SK-N-SH (cell line): ENCODE measurements around the gene ELN. TPM values are rescaled to one million over a fixed set of nuclear protein-coding genes. Genes with fewer than 3 reads are reported as not detected.

ENCODE experiments used
- CTCF ChIA-PET: fragments of 300-600, 350-600 bp; formaldehyde crosslinking; extraction: SDS; loops from one replicate; lab custom pipeline; 2021; lab: Yijun Ruan, JAX
- POLR2A ChIA-PET: fragments of 350-600 bp; sonication (Branson Sonifier 250); formaldehyde crosslinking; extraction: SDS; loops from one replicate; lab custom pipeline; 2020; ENCODE audit warnings: antibody characterized with exemption, inconsistent platforms; lab: Yijun Ruan, JAX
- DNase-seq: peaks from one replicate; pipeline ENCODE4 v3.0.0; 2012
- H2AFZ ChIP-seq: fragments of 200-600 bp; sonication (generic); 2 replicates; pipeline ENCODE4 v1.8.1; 2016; ENCODE audit warnings: antibody characterized with exemption, mild to moderate bottlenecking, low read depth
- H3F3A ChIP-seq: fragments of 200-600 bp; sonication (generic); replicated peaks from 2 replicates; pipeline ENCODE3; 2016; ENCODE audit warnings: antibody characterized with exemption, mild to moderate bottlenecking; ENCODE audit not compliant: insufficient read depth
- H3K27ac ChIP-seq, 2 experiments: fragments of 200-500 bp in 1 of 2; fragments of 200-600 bp in 1 of 2; sonication (Bioruptor generic) in 1 of 2; sonication (generic), shearing (Covaris generic) in 1 of 2; 2 replicates each; pipeline versions ENCODE4 v1.5.1 to v1.6.1; 2014 to 2016; ENCODE audit warnings: low read depth in 2 of 2, inconsistent platforms in 1 of 2, low read length in 1 of 2, mild to moderate bottlenecking in 1 of 2, mixed read lengths in 1 of 2
- H3K27me3 ChIP-seq: fragments of 200-600 bp; sonication (generic), shearing (Covaris generic); 2 replicates; pipeline ENCODE4 v1.6.1; 2016; ENCODE audit warnings: mixed run types; ENCODE audit not compliant: insufficient read depth
- H3K36me3 ChIP-seq, 2 experiments: fragments of 200-500 bp in 1 of 2; fragments of 200-600 bp in 1 of 2; sonication (Bioruptor generic) in 1 of 2; sonication (generic) in 1 of 2; replicated peaks in 1 of 2; 2 replicates each; pipeline versions ENCODE3 to v1.5.1; 2014 to 2016; ENCODE audit warnings: low read length in 1 of 2, mild to moderate bottlenecking in 1 of 2; ENCODE audit not compliant: insufficient read depth in 2 of 2, control insufficient read depth in 1 of 2
- H3K4me1 ChIP-seq, 2 experiments: fragments of 200-500 bp in 1 of 2; fragments of 200-600 bp in 1 of 2; sonication (Bioruptor generic) in 1 of 2; sonication (generic), shearing (Covaris generic) in 1 of 2; 2 replicates each; pipeline versions ENCODE4 v1.5.1 to v1.6.1; 2014 to 2016; ENCODE audit warnings: low read depth in 1 of 2, low read length in 1 of 2, mixed run types in 1 of 2; ENCODE audit not compliant: insufficient read depth in 2 of 2, control insufficient read depth in 1 of 2
- H3K4me2 ChIP-seq: fragments of 200-600 bp; sonication (generic), shearing (Covaris generic); 2 replicates; pipeline ENCODE4 v1.6.1; 2017; ENCODE audit warnings: mixed run types
- H3K4me3 ChIP-seq, 2 experiments: fragments of 200-500 bp in 1 of 2; fragments of 200-600 bp in 1 of 2; sonication (Bioruptor generic) in 1 of 2; sonication (generic), shearing (Covaris generic) in 1 of 2; 2 replicates each; pipeline versions ENCODE4 v1.5.1 to v1.8.1; 2014 to 2016; ENCODE audit warnings: low read depth in 2 of 2, inconsistent platforms in 1 of 2, low read length in 1 of 2, mild to moderate bottlenecking in 1 of 2, mixed read lengths in 1 of 2, moderate library complexity in 1 of 2
- H3K79me2 ChIP-seq: fragments of 200-600 bp; sonication (generic); 2 replicates; pipeline ENCODE4 v1.8.1; 2017; ENCODE audit warnings: mild to moderate bottlenecking; ENCODE audit not compliant: insufficient read depth
- H3K9ac ChIP-seq: fragments of 200-600 bp; sonication (generic); 2 replicates; pipeline ENCODE4 v1.6.1; 2017; ENCODE audit warnings: mixed run types
- H3K9me2 ChIP-seq: fragments of 200-600 bp; sonication (generic); 2 replicates; pipeline ENCODE4 v1.6.1; 2017; ENCODE audit warnings: mixed run types
- H3K9me3 ChIP-seq: fragments of 200-600 bp; sonication (generic); 2 replicates; pipeline ENCODE4 v1.6.1; 2017; ENCODE audit warnings: mixed run types, mild to moderate bottlenecking, moderate library complexity
- H4K20me1 ChIP-seq: fragments of 200-600 bp; sonication (generic); 2 replicates; pipeline ENCODE4 v1.6.1; 2017; ENCODE audit warnings: mild to moderate bottlenecking, mixed run types; ENCODE audit not compliant: insufficient read depth
- CHD2 ChIP-seq: fragments of 150-350 bp; IDR thresholded peaks from 2 replicates; pipeline ENCODE4 v1.6.1; 2018; ENCODE audit warnings: low read length; ENCODE audit not compliant: partially characterized antibody
- CTCF ChIP-seq: fragments of 200-600 bp; sonication (generic); IDR thresholded peaks from 2 replicates; pipeline ENCODE4 v1.6.1; 2017; ENCODE audit warnings: antibody characterized with exemption, mild to moderate bottlenecking, moderate library complexity
- ELF1 ChIP-seq: IDR thresholded peaks from 2 replicates; pipeline ENCODE4 v1.4.0; 2012
- EP300 ChIP-seq, 2 experiments: IDR thresholded peaks; 2 replicates each; pipeline versions ENCODE4 v1.4.0 to v1.6.1; 2012; ENCODE audit warnings: borderline replicate concordance in 1 of 2, low read depth in 1 of 2, low read length in 1 of 2
- EZH2phosphoT487 ChIP-seq: fragments of 200-600 bp; sonication (generic); IDR thresholded peaks from 2 replicates; pipeline ENCODE4 v1.6.1; 2017; ENCODE audit warnings: low read depth, mixed run types, mild to moderate bottlenecking, antibody characterized with exemption, moderate library complexity, borderline replicate concordance
- FOXJ3 ChIP-seq: sonication (generic); formaldehyde crosslinking; IDR thresholded peaks from 2 replicates; pipeline ENCODE4 v1.5.1; 2020; ENCODE audit warnings: mild to moderate bottlenecking, missing genetic modification reagents
- FOXM1 ChIP-seq: IDR thresholded peaks from 2 replicates; pipeline ENCODE4 v1.4.0; 2012; ENCODE audit warnings: low read depth, mild to moderate bottlenecking
- GABPA ChIP-seq: IDR thresholded peaks from 2 replicates; pipeline ENCODE4 v1.4.0; 2012; ENCODE audit warnings: low read depth, mild to moderate bottlenecking
- GATA2 ChIP-seq: sonication (generic); formaldehyde crosslinking; IDR thresholded peaks from 2 replicates; pipeline ENCODE4 v1.5.0; 2020; ENCODE audit warnings: mild to moderate bottlenecking, missing genetic modification reagents
- MAX ChIP-seq: IDR thresholded peaks from 2 replicates; pipeline ENCODE4 v1.4.0; 2012; ENCODE audit warnings: low read depth
- MEF2A ChIP-seq: IDR thresholded peaks from 2 replicates; pipeline ENCODE4 v1.4.0; 2012; ENCODE audit warnings: low read depth, borderline replicate concordance
- MXI1 ChIP-seq: IDR thresholded peaks from 2 replicates; pipeline ENCODE4 v1.6.1; 2012; ENCODE audit warnings: mild to moderate bottlenecking, low read depth, low read length, improper control_type of control experiment
- NFIC ChIP-seq: IDR thresholded peaks from 2 replicates; pipeline ENCODE4 v1.4.0; 2012; ENCODE audit warnings: borderline replicate concordance
- NRF1 ChIP-seq: IDR thresholded peaks from 2 replicates; pipeline ENCODE4 v1.6.1; 2012; ENCODE audit warnings: low read depth, mild to moderate bottlenecking, low read length
- POLR2AphosphoS5 ChIP-seq: IDR thresholded peaks from 2 replicates; pipeline ENCODE4 v1.6.1; 2012; ENCODE audit warnings: low read depth, low read length
- RCOR1 ChIP-seq: fragments of 150-350 bp; IDR thresholded peaks from 2 replicates; pipeline ENCODE4 v1.6.1; 2017; ENCODE audit warnings: antibody characterized with exemption, low read length
- RFX5 ChIP-seq: IDR thresholded peaks from 2 replicates; pipeline ENCODE4 v1.6.1; 2012; ENCODE audit warnings: mild to moderate bottlenecking, improper control_type of control experiment, low read length
- RXRA ChIP-seq: IDR thresholded peaks from 2 replicates; pipeline ENCODE4 v1.4.0; 2012; ENCODE audit warnings: low read depth, mild to moderate bottlenecking, borderline replicate concordance
- SIN3A ChIP-seq: IDR thresholded peaks from 2 replicates; pipeline ENCODE4 v1.6.1; 2012; ENCODE audit warnings: low read depth, mild to moderate bottlenecking, low read length, moderate library complexity, borderline replicate concordance
- SMC3 ChIP-seq: IDR thresholded peaks from 2 replicates; pipeline ENCODE4 v1.6.1; 2012; ENCODE audit warnings: low read depth, low read length, improper control_type of control experiment
- TAF1 ChIP-seq: IDR thresholded peaks from 2 replicates; pipeline ENCODE4 v1.6.1; 2012; ENCODE audit warnings: low read depth, mild to moderate bottlenecking, low read length, moderate library complexity, borderline replicate concordance
- TCF12 ChIP-seq: IDR thresholded peaks from 2 replicates; pipeline ENCODE4 v1.4.0; 2012
- TEAD4 ChIP-seq: IDR thresholded peaks from 2 replicates; pipeline ENCODE4 v1.4.0; 2012; ENCODE audit warnings: mild to moderate bottlenecking, borderline replicate concordance; ENCODE audit not compliant: insufficient read depth
- USF2 ChIP-seq: fragments of 150-350 bp; IDR thresholded peaks from 2 replicates; pipeline ENCODE4 v1.6.1; 2017; ENCODE audit warnings: antibody characterized with exemption, low read length, low read depth, borderline replicate concordance
- ZBTB33 ChIP-seq: IDR thresholded peaks from 2 replicates; pipeline ENCODE4 v1.4.0; 2012; ENCODE audit warnings: low read depth, borderline replicate concordance
- WGBS: methylation state at CpG from one replicate; pipeline ENCODE4 v1.1.6; 2017; ENCODE audit warnings: low lambda C conversion rate; 5-methylcytosine and 5-hydroxymethylcytosine counted together
- polyA plus RNA-seq, 3 experiments: library from polyadenylated mRNA; depleted of rRNA; stranded (reverse); fragments of >200 nt; gene quantifications; 2 replicates each; pipeline ENCODE4 v1.2.3, GENCODE V29; 2012
- TF ChIP-seq, protein P1 (sequence below): IDR thresholded peaks from 2 replicates; pipeline ENCODE4 v1.6.1; 2012; ENCODE audit warnings: mild to moderate bottlenecking, low read depth, low read length, moderate library complexity

Gene ELN
- polyA plus RNA-seq, 1 of the 3 experiments (the other 2 are of a cell fraction) = 12.5 TPM

DNA sequence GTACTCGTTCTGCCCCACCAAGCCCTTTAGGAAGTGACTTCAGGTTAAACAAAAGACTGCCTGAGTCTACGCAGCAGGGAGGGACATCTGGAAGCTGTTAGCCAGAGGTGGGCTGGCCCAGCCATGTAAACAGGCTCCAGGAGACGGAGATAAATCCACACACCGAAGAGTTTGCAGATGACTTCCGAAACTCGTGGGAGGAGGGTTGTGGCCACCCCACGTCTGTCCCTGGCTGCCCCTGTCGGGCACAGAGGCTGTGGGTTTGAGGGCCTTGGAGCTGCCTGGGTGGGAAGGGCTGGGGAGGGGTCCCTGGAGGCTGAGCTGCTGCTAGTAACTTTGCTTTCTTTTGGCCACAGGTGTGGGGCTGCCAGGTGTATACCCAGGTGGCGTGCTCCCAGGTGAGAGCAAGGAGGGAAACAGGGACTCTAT lies 15.6 kb downstream of the ELN start:
- Histone ChIP-seq H3K36me3 (no peaks in the 10 kb centered on the region), H3K4me1 (peaks cover 20 to 65% of the 10 kb centered on the region in 2 experiments), H3K9me3 (no peaks in the 10 kb centered on the region), H3K9me2 (no peaks in the 10 kb centered on the region), H4K20me1 (no peaks in the 10 kb centered on the region), H3K27me3 (no peaks in the 10 kb centered on the region), H2AFZ (peak overlapping the region; percentile 73), H3F3A (peaks cover 6% of the 10 kb centered on the region), H3K4me2 (peak overlapping the region; percentile 61), H3K9ac (peak overlapping the region; percentile 7; the same call in 1 of the 2 replicates), H3K27ac (peak overlapping the region; percentile 31 to 99; a peak in 3 of 4 replicates), H3K4me3 (peak overlapping the region in 1 of 2 experiments; percentile 37; a peak in 2 of 4 replicates), H3K79me2 (no peaks in the 10 kb centered on the region)
- 23% methylated on average over 9 of the region's 9 CpGs for WGBS
- CTCF ChIA-PET = interaction anchor here (1.1 to 12.6 kb wide), 5 partner anchors 9 to 178 kb away, joined by 4 to 107 read pairs (median 5); partner anchors contain the start of gene ELN
- POLR2A ChIA-PET = interaction anchor here (0.6 to 3.1 kb wide), 7 partner anchors 10 to 178 kb away, joined by 3 to 24 read pairs (median 4); partner anchors contain the start of genes EIF4H and LIMK1
- DNase-seq = peak; percentile 91
- TF ChIP-seq EP300 (IDR thresholded peaks at IDR 0.05; ENCODE audit: borderline replicate concordance in 1 of 2, low read depth in 1 of 2, low read length in 1 of 2) = peak in 1 of 2 experiments; percentile 70; a peak in 1 of 4 replicates
- TF ChIP-seq GATA2 = peak; percentile 60
- TF ChIP-seq RCOR1 = peak; percentile 39; the same call in 1 of the 2 replicates
- no peak for TF ChIP-seq MEF2A
- no peak for TF ChIP-seq CTCF
- TF ChIP-seq TAF1 = 0 out of 2 replicates have a peak, but pooled peaks have one; percentile 49
- no peak for TF ChIP-seq RXRA
- no peak for TF ChIP-seq USF2
- peak; percentile 64 for TF ChIP-seq POLR2AphosphoS5
- TF ChIP-seq EZH2phosphoT487 = no peak
- no peak for TF ChIP-seq NRF1
- TF ChIP-seq ZBTB33 = no peak
- peak; percentile 76 for TF ChIP-seq CHD2
- no peak for TF ChIP-seq TEAD4
- TF ChIP-seq NFIC = no peak; the same call in 1 of the 2 replicates
- no peak for TF ChIP-seq RFX5
- TF ChIP-seq SMC3 = 0 out of 2 replicates have a peak, but pooled peaks have one; percentile 5
- TF ChIP-seq GABPA = no peak
- no peak for TF ChIP-seq MAX
- peak; percentile 95 for TF ChIP-seq TCF12
- no peak for TF ChIP-seq SIN3A
- no peak for TF ChIP-seq FOXM1
- peak; percentile 98 for TF ChIP-seq FOXJ3 (CRISPR knock-in tag)
- TF ChIP-seq MXI1 = peak; percentile 69
- TF ChIP-seq ELF1 = no peak
- TF ChIP-seq, protein P1, sequence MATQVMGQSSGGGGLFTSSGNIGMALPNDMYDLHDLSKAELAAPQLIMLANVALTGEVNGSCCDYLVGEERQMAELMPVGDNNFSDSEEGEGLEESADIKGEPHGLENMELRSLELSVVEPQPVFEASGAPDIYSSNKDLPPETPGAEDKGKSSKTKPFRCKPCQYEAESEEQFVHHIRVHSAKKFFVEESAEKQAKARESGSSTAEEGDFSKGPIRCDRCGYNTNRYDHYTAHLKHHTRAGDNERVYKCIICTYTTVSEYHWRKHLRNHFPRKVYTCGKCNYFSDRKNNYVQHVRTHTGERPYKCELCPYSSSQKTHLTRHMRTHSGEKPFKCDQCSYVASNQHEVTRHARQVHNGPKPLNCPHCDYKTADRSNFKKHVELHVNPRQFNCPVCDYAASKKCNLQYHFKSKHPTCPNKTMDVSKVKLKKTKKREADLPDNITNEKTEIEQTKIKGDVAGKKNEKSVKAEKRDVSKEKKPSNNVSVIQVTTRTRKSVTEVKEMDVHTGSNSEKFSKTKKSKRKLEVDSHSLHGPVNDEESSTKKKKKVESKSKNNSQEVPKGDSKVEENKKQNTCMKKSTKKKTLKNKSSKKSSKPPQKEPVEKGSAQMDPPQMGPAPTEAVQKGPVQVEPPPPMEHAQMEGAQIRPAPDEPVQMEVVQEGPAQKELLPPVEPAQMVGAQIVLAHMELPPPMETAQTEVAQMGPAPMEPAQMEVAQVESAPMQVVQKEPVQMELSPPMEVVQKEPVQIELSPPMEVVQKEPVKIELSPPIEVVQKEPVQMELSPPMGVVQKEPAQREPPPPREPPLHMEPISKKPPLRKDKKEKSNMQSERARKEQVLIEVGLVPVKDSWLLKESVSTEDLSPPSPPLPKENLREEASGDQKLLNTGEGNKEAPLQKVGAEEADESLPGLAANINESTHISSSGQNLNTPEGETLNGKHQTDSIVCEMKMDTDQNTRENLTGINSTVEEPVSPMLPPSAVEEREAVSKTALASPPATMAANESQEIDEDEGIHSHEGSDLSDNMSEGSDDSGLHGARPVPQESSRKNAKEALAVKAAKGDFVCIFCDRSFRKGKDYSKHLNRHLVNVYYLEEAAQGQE = no peak
